Progenitor cell of endocrine pancreas (in vitro differentiated cells): ENCODE measurements around the gene OSGEPL1. TPM values are rescaled to one million over a fixed set of nuclear protein-coding genes. Genes with fewer than 3 reads are reported as not detected.

Experiments used
- DNase-seq: peaks from one replicate; pipeline ENCODE4 v3.0.0; 2021; ENCODE audit warnings: low spot score; ENCODE audit not compliant: unreplicated experiment
- H3K27ac Mint-ChIP-seq: 2 replicates; pipeline ENCODE4 v1.8.0; 2021; ENCODE audit warnings: mild to moderate bottlenecking, moderate library complexity, mixed read lengths
- H3K27me3 Mint-ChIP-seq: 2 replicates; pipeline ENCODE4 v1.8.0; 2021; ENCODE audit warnings: mixed read lengths
- H3K36me3 Mint-ChIP-seq: 2 replicates; pipeline ENCODE4 v1.8.0; 2022; ENCODE audit warnings: mixed read lengths; ENCODE audit not compliant: insufficient read depth
- H3K4me1 Mint-ChIP-seq: 2 replicates; pipeline ENCODE4 v1.8.0; 2021; ENCODE audit warnings: low read depth, mixed read lengths
- H3K4me3 Mint-ChIP-seq: 2 replicates; pipeline ENCODE4 v1.8.0; 2021; ENCODE audit warnings: low read depth, mild to moderate bottlenecking, moderate library complexity, mixed read lengths
- H3K9me3 Mint-ChIP-seq: 2 replicates; pipeline ENCODE4 v1.8.0; 2021; ENCODE audit warnings: low read depth, mixed read lengths
- CTCF ChIP-seq: fragments of 200-600 bp; sonication (generic); IDR thresholded peaks from one replicate; pipeline ENCODE4 v1.5.0; 2021; ENCODE audit warnings: antibody characterized with exemption, mild to moderate bottlenecking; ENCODE audit not compliant: unreplicated experiment
- total RNA-seq: library from RNA; stranded (reverse); gene quantifications from 2 replicates; pipeline ENCODE4 v1.2.1, GENCODE V29; 2021

Gene OSGEPL1
- total RNA-seq, 1 donor from 2014 or later: 12.1 TPM

- DNase-seq: no peak
- TF ChIP-seq CTCF: no peak
- H3K36me3 Mint-ChIP-seq: peaks cover 19% of the 10 kb centered on the region
- peak overlapping the region; percentile 95 for H3K27ac Mint-ChIP-seq
- H3K4me1 Mint-ChIP-seq: peaks cover 28% of the 10 kb centered on the region
- no peaks in the 10 kb centered on the region for H3K27me3 Mint-ChIP-seq
- peak overlapping the region; percentile 93 for H3K4me3 Mint-ChIP-seq
- no peaks in the 10 kb centered on the region for H3K9me3 Mint-ChIP-seq
Observed at GRCh38 chr2:189783451-189783926, 20.9 kb upstream of the OSGEPL1 start.

- no peak for TF ChIP-seq CTCF
- DNase-seq: no peak
- peaks cover 23% of the 10 kb centered on the region for H3K36me3 Mint-ChIP-seq
- H3K4me3 Mint-ChIP-seq: peak overlapping the region; percentile 93
- peaks cover 28% of the 10 kb centered on the region for H3K4me1 Mint-ChIP-seq
- H3K9me3 Mint-ChIP-seq: no peaks in the 10 kb centered on the region
- no peaks in the 10 kb centered on the region for H3K27me3 Mint-ChIP-seq
- H3K27ac Mint-ChIP-seq: peak overlapping the region; percentile 49
Observed at GRCh38 chr2:189782221-189782671, 19.7 kb upstream of the OSGEPL1 start.

- H3K4me1 Mint-ChIP-seq: no peaks in the 10 kb centered on the region
- H3K4me3 Mint-ChIP-seq: no peak overlapping the region
- H3K36me3 Mint-ChIP-seq: peaks cover 15% of the 10 kb centered on the region
- no peaks in the 10 kb centered on the region for H3K9me3 Mint-ChIP-seq
- H3K27ac Mint-ChIP-seq: no peak overlapping the region
- TF ChIP-seq CTCF: no peak
- no peaks in the 10 kb centered on the region for H3K27me3 Mint-ChIP-seq
- no peak for DNase-seq
Observed at GRCh38 chr2:189772212-189772611, 9.6 kb upstream of the OSGEPL1 start.

- H3K9me3 Mint-ChIP-seq: no peaks in the 10 kb centered on the region
- H3K4me1 Mint-ChIP-seq: no peaks in the 10 kb centered on the region
- H3K36me3 Mint-ChIP-seq: peaks cover 23% of the 10 kb centered on the region
- H3K4me3 Mint-ChIP-seq: no peak overlapping the region
- no peaks in the 10 kb centered on the region for H3K27me3 Mint-ChIP-seq
- H3K27ac Mint-ChIP-seq: no peak overlapping the region
- no peak for TF ChIP-seq CTCF
- no peak for DNase-seq
Observed at GRCh38 chr2:189770590-189771322, 8.2 kb upstream of the OSGEPL1 start.

- Mint-ChIP-seq H3K36me3 (peaks cover 11% of the 10 kb centered on the region), H3K27ac (no peak overlapping the region), H3K4me1 (peaks cover 4% of the 10 kb centered on the region), H3K9me3 (no peaks in the 10 kb centered on the region), H3K4me3 (peak overlapping the region; percentile 88), H3K27me3 (no peaks in the 10 kb centered on the region)
- TF ChIP-seq CTCF: no peak
- no peak for DNase-seq
Observed at GRCh38 chr2:189763908-189764661, 1.5 kb upstream of the OSGEPL1 start.
